NK-92 (cell line): ENCODE results near the gene SYNRG.
"Not testable (repeated sequence)": the region's sequence is repeated elsewhere in the genome, so short reads cannot be mapped to it uniquely, and the experiment has no call there.

ENCODE experiments used
- DNase-seq: peaks from one replicate; lab custom pipeline; 2025; ENCODE audit not compliant: unreplicated experiment; lab: John Stamatoyannopoulos, UW

Gene SYNRG, protein sequence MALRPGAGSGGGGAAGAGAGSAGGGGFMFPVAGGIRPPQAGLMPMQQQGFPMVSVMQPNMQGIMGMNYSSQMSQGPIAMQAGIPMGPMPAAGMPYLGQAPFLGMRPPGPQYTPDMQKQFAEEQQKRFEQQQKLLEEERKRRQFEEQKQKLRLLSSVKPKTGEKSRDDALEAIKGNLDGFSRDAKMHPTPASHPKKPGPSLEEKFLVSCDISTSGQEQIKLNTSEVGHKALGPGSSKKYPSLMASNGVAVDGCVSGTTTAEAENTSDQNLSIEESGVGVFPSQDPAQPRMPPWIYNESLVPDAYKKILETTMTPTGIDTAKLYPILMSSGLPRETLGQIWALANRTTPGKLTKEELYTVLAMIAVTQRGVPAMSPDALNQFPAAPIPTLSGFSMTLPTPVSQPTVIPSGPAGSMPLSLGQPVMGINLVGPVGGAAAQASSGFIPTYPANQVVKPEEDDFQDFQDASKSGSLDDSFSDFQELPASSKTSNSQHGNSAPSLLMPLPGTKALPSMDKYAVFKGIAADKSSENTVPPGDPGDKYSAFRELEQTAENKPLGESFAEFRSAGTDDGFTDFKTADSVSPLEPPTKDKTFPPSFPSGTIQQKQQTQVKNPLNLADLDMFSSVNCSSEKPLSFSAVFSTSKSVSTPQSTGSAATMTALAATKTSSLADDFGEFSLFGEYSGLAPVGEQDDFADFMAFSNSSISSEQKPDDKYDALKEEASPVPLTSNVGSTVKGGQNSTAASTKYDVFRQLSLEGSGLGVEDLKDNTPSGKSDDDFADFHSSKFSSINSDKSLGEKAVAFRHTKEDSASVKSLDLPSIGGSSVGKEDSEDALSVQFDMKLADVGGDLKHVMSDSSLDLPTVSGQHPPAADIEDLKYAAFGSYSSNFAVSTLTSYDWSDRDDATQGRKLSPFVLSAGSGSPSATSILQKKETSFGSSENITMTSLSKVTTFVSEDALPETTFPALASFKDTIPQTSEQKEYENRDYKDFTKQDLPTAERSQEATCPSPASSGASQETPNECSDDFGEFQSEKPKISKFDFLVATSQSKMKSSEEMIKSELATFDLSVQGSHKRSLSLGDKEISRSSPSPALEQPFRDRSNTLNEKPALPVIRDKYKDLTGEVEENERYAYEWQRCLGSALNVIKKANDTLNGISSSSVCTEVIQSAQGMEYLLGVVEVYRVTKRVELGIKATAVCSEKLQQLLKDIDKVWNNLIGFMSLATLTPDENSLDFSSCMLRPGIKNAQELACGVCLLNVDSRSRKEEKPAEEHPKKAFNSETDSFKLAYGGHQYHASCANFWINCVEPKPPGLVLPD (N-terminal part only)

GRCh38 chr17:37609170-37610040 lies at the start of gene SYNRG:
SYNRG (minus strand) TSS chr17:37609418; CDS start chr17:37609355, 63 bp downstream.
- DNase-seq: peak; percentile 79

DNA sequence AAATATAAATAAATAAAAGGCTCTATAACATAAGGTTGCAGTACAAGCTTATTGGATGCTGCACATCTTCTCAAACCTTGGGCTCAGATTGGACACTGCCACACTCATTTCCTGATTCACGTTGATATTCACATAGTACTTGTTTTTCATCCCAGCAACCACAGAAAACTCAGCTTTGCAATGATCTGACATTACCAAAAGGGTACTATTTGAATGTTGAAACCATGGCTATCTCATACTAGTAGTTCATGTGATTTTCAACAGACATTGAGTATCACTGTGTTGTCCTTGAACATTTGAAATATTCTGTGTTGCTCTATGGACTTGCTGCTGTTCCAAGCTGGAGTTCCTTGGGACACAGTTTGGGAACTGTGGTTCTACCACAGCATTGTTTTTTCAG lies 48.0 kb upstream of the SYNRG start:
- DNase-seq: no peak

DNA sequence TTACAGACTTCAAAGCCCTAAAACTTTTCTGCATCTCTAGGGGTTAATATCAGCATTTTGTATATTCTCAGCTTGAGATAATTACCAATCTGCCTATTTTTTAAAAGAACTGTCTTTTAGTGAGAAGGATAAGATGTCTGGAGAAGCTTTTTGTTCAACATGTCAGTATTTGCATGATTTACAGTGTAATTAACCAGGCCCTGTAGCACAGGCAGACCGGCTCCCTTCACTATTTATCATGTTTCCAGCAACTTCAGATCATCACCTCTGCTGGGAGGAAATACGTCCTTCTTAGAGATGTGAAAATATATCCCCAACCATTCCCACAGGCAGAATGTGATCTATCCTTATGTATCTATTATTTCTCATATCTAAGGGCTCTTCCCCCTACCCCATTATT lies 42.6 kb upstream of the SYNRG start:
- no peak for DNase-seq

GRCh38 chr17:37650419-37651003 lies 41.3 kb upstream of the SYNRG start:
- no peak for DNase-seq

DNA sequence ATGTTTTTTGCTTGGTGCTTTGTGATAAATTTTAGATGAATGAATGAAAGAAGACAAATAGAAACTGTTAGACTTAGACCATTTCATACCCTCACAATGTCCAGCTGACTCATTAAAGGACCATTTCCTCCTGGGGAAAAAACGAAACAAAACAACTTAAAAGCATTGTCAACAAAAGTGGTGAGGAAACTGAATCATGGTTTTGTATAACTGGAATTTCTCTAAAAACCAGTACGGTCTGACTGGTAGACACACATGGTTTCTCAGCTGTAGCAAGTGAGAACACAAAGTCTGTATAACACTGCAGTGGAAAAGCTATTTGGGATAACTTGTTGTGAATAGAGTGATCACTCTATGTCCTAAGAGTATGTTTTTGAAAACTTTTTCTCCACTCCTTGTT lies 39.3 kb upstream of the SYNRG start:
- no peak for DNase-seq

DNA sequence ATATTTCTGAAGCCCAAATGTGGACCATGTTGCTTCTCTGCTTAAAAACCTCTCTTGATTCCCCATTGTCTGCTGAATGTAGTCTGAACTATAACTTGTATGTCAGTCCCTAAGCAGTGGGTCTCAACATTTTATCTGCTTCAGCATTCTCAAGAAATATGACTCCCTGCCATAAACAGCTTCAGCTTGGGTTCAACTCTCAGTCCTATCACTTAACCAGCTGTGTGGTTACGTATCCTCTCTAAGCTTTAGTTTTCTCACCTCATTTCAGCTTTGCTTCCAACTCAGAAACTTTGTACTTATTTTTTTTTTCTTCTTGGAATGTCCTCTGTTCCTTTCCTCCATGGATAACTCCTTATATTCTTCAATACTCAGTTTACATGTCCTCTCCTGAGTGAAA lies 38.6 kb upstream of the SYNRG start:
- no peak for DNase-seq

DNA sequence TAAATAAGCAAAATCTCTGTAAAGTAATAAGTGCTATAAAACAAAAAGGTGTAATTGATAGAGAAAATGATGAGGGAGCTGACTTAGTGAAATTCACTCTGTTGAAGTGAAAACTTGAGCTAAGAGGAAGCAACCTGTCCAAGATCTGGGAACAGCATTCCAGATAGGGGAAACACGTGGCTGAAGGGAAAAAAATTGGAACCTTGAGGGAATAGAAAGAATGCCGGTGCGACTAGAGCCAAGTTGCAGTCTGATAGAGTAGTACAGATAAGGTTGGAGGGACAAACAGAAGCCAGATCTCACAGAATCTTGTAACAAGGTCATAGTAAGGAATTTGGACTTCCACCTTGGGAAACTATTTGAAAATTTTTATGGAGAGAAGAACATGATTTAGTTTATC lies 34.7 kb upstream of the SYNRG start:
- no peak for DNase-seq

DNA sequence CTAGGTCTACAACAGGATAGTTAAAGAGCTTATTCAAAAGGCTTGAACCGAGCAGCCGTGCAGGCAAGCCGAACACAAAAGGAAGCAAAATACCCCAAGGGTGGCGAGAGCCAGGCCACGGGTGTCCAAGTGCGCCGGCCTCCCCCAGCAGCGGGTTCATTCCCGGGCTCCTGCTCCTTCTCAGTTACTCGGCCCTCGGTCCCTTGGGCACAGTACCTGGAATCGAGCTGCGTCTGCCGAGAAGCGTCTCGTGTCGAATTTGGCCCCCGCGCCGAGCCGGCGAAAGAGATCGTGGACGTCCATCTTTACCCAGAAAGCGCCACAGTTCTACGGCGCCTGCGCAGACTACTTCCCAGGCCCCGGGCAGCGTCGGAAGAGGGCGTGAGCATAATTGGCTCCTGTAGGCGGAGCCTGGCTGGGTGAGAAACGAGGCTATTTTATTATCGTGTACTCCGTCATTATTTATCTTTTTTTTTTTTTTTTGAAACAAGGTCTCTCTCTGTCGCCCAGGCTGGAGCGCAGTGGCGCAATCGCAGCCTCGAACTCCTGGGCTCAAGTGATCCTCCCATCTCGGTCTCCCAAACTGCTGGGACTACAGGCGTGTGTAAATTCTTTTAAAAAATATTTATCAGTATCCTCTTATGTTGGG lies 34.0 kb upstream of the SYNRG start, which contains the start of gene DDX52:
TSS of gene DDX52 (minus strand) at position 329 of the 649 bp plus-strand sequence. CDS start at position 303, 26 bp downstream.
- peak; percentile 24 for DNase-seq

DNA sequence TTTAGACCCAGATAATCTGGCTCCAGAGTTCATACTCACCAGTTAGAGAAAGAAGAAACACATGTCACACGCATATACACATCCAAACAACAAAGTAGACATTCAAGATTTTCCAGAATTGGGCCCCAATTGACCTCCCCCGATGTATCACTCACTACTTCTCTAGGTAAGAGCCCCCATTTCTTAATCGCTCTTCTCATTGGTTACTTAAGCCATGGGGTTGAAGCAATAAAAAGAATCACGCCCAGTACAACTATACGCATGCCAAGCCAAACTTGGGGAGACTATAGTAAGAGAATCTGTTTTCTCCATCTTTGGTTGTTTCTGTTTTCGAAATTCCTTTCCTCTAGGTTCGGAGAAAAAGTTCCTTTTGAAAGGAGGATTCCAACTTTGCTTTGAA lies 33.5 kb upstream of the SYNRG start:
- DNase-seq: no peak

DNA sequence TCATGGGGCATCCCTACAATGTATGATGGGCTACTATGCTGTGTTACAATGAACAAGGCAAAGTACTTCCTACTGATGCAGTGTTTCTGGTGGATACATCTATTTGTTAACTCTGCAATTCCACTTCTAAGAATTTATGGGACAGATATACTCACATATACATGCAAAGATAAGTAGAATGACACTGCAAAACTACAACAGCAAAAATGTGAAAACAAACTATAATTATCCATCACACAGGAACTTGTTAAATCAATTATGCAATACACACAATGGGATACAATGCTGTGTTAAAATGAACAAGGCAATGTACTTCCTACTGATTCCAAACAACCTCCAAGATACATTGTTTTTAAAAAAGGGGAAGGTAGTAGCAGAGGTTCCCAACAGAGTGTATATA lies 30.8 kb upstream of the SYNRG start:
- DNase-seq: no peak

DNA sequence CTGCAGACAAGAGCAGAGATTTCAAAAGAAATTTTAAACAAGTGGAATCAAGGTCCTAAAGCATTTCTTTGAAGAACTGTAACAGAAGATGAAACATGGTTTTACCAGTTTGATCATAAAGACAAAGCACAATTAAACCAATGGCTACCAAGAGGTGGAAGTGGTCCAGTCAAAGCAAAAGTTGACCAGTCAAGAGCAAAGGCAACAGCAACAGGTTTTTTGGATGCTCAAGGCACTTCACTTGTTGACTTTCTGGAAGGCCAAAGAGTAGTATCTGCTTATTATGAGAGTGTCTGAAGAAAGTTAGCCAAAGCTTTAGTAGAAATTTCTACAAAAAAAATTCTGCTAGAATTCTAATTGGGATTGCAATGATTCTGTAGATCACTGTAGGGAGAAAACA lies 28.7 kb upstream of the SYNRG start:
- no peak for DNase-seq

GRCh38 chr17:37616430-37616829 lies 7.2 kb upstream of the SYNRG start:
- DNase-seq: not testable (repeated sequence)

- DNase-seq: no peak
Observed at GRCh38 chr17:37614823-37615222, 5.6 kb upstream of the SYNRG start.

DNA sequence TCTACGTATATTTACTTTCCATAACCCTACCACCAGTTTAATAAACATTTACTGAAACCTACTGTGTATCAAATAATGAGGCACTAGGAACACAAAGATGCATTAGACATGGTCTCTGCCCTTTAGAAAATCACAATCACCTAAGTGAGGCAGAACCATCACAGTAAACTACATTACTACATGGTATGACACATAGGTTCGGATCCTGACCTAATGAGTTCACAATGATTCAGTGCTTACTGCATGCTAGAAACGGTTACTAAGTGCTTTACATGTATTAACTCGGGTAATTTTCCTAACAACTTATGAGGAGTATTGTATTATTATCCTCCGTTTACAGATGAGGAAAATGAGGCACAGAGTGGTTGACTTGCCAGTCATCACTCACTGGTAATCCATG lies 5.2 kb upstream of the SYNRG start:
- DNase-seq: no peak

- DNase-seq: no peak
Observed at GRCh38 chr17:37610971-37611370, 1.8 kb upstream of the SYNRG start.

GRCh38 chr17:37610041-37610420 lies 813 bp upstream of the SYNRG start:
- not testable (repeated sequence) for DNase-seq

GRCh38 chr17:37608351-37609169 lies 658 bp downstream of the SYNRG start:
- no peak for DNase-seq

DNA sequence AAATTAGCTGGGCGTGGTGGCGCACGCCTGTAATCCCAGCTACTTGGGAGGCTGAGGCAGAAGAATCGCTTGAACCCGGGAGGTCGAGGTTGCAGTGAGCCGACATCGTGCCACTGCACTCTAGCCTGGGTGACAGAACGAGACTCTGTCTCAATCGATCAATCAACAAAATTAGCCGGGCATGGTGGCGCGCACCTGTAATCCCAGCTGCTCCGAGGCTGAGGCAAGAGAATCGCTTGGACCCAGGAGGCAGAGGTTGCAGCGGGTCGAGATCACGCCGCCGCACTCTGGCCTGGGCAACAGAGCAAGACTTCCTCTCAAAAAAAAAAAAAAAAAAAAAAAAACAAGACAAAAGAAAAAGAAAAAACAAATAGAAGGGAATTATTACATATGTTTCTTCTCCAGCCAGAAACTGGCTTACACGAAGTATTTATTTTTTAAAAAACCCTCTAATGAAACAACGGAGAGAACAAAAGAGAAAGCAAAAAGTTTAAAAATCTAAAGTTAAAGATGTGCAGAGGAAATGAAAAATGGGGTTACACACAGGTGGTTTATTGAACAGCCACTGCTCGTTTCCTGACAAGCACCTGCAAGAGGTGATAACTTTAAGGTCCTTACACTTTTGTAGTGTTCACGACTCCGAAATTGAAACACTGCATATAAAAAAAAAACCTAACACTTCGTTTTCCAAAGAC lies 1.4 kb downstream of the SYNRG start:
- no peak for DNase-seq
